GM19043 (cell line): ENCODE measurements around the gene MRRF.
"Not testable (repeated sequence)": the region's sequence is repeated elsewhere in the genome, so short reads cannot be mapped to it uniquely, and the experiment has no call there.

Experiments used
- ATAC-seq: cut with Tn5 transposase; IDR thresholded peaks from one replicate; pipeline ENCODE4 v1.9.1; 2021; ENCODE audit warnings: low read depth; ENCODE audit not compliant: unreplicated experiment

MRRF gene

DNA sequence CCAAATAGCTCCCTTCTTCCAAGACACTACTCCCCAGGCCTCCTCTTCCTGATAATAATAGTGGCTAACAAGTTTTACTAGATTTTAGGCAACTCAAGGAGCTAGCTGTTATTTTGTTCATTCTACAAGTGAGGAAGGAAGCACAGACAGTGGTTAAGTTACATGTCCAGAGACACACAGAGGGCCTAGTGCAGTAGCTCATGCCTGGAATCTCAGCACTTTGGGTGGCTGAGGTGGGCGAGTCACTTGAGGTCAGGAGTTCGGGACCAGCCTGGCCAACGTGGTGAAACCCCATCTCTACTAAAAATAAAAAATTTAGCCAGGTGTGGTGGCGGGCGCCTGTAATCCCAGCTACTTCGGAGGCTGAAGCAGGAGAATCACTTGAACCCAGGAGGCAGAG is 65.8 kb downstream of the MRRF start:
- ATAC-seq = not testable (repeated sequence)

DNA sequence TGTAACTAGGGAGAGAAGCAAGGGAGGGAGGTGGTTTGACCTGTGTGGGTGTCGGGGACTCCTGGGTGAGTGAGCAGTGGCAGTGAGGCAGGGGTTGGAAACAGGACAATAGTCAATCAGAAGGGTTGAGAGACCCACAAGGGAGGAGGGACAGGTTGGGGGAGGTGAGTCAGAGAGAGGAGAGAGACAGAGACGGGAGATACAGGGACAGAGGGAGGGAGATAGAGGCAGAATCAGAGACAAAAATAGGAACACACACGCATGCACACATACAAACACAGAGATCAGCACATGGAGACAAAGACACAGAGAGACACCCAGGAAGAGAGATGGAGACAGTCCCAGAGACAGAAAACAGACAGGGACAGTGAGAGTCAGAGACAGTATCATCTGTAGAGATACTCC is 66.8 kb downstream of the MRRF start:
- no peak for ATAC-seq

DNA sequence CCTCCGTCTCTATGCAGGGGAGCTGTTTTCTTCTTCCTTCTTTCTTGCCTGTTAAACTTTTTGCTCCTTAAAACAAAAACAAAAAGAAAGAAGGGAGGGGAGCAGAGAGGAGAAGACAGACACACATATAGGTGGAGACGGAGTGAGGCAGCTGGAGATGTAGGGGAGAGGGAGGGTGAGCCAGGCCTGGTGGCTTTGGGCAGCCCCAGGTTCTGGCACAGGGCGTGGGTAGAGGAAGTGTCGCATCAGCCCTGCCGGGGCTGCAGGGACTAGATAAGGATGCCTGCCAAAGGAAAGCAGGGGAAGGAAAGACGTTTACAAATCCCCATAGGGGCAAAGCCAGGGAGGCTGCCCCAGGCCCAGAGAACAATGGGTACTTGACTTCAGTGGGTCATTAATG is 67.4 kb downstream of the MRRF start:
- no peak for ATAC-seq

DNA sequence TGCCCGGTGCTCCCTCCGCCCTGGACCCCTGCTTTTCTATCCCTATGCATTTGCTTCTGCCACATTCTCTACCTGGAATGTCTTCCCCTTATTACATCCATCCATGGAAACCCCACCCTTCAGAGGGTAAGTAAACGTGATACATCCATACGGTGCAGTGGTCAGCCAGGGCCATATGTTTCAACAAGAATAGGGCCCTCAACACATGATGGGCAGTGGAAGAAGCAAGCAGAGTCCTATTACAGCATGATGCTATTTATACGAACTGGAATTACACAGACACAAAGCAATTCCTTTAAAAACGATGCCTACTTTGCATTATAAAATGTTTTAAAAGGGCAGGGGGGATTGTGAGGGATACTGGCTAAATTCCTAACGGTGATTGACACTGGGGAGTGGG is 68.0 kb downstream of the MRRF start:
- ATAC-seq = no peak

DNA sequence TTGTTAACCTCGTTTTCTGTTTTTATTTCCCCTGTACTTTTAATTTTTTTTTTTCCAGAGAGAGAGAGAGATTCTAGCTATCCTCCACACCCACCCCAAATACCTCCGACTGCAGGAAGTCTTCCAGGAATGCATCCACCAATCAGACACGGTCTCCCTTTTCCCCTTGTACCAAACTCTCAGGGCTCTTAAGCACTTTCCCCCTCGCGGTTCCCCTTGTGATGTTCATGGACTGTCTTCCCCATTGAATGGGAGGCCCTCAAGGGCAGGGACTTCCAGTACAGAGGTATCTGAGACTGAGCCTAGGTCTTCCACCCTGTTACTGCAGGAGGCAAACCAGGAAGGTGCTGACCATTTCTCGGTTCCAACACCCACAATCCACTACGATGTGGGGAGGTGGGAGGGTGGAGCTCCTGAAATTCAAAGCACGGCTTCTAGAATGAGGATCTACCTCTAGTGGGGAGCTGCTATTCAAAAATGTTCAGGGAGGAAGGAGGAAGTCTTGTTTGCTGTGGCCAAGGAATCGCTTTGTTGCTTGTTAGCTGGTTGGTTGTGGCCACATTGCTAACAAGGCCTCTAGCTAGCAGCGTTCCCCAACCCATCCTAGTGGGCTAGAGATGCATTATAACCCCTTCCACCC is 68.6 kb downstream of the MRRF start:
- no peak for ATAC-seq

DNA sequence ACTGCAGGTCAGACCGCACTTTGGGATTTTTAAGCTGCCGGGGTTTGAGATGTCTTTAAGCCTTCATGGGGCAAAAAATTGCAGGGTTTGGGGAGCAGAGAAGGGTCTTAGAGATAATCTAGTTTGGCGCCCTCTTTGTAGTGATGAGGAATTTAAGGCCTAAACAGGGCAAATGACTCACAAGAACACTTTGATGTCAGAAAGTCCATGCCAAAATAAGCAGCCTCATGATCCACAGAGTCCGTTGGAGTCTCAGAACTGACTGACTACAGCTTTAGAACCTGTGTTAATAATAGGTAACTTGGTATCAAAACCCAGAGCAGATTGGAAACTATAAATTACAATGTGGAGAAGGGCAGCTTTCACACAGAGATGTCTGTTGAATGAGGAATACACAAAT is 70.2 kb downstream of the MRRF start:
- no peak for ATAC-seq

DNA sequence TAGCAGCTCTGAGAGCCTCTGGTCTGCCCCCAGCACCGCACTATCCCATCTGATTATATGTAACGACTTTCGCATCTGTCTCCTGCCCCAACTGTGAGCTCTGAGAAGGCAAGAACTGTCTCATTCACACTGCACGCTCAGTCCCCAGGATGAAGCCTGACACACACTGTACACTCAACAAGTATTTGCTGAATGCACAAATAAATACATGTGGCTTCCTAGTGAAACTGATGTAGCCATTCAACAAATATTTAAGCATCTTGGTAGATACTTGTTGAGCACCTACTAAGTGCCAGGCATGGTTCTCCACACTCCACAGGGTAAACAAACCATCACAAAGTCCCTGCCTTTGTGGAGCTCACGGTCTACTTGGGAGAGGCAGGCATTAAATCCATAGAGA is 71.5 kb downstream of the MRRF start:
- ATAC-seq = no peak

DNA sequence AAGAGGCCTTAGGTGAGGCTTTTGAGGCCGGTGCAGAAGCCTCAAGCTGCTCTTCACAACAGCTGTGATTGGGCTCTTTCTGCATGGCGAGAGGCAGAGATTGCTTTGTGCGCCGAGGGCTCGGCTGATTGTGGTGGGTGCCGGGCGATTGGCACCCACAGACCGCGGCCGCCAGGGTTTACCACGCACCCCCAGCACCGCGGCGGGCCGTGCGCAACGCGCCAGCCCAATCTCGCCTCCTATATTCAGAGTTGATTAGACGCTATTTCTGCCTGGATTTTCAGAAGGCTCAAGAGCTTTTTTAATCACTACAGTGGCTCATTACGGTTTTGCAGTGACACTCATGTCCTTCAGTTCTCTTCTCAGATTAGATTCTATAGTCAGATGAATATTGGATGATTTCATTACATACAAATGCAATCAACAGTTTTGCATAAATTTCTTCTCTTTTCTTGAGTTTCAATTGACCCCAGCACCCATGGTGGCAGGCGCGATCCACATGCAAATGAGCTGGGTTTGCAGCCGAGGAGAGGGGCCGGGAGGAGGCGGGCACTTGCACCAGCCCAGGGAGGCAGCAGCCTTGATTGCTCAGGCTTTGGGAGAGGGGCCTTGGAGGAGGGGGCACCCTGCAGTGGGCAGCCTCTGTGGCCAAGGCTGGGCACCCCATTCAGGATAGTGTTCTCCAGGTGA is 72.3 kb downstream of the MRRF start:
- no peak for ATAC-seq

DNA sequence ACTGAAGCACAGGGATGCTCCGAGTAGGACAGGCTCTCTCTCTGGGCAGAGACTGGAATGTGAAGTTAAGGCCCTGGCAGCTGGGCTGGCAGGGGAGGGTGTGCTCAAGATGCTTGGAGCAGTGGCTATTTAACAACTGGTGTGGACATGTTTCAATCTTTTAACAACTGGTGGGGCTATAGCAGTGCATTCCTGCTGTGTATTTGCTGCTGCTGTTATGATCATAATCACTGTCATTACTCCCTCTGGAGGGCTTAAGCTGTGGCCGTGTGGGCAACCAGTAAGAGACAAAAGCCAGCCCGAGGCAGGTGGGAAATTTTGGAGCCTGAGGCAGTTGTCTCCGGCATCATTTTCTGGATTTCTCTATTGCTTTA is 72.9 kb downstream of the MRRF start:
- ATAC-seq = no peak

DNA sequence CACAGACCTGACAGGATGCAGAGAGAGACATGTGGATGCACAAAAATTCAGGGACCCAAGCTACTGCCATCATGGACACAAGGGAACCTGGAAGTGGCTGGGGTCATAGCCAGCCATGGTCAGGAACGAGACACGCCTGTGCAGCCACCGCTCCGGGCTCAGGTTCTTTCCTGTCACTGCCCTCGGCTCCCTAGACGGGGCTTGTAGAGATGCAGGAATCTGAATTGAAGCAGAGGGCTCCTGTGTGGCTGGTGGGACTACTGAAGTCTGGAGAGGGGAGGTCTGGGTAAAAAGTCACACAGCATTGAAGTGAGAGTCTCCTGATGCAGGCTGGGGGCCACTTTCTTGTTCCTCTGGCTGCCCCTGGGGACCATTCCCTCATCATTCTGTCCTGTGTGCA is 73.9 kb downstream of the MRRF start:
- ATAC-seq = no peak

DNA sequence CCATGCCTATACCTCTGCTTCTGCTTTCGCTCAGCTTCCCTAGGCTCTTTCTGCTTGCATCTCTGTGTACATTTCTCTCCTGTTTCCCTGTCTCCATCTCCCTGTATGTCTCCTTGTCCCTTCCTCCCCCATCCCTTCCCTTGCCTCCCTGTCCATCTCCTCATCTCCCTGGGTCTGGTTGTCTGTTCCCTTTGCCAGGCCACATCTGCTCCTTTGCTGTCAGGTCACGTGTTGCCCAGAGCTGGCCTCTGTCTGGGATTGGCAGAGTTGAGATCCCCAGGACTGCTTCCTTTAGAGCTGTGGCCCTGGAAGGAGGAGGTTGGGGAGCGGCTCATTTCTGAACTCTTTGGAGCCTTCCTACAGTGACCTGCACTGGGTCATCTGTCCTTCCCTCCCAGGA is 74.3 kb downstream of the MRRF start:
- ATAC-seq = no peak

DNA sequence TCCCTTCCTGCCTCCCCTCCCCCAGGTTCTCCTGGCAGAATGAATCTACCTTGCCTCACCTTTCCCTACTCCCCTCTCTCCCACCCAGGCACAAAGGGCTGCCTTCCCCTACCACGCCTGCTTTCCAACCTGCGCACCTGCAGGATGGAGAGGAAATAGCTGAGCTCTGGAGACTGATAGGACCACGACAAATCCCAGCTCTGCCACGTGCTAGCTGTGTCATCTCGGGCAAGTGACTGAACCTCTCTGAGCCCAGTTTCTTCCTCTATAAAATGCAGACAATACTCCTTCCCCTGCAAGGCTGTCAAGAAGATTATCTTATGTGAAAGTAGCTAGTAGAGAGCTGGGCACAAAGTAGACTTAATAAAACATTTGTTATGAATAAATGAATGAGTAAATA is 74.9 kb downstream of the MRRF start:
- no peak for ATAC-seq

DNA sequence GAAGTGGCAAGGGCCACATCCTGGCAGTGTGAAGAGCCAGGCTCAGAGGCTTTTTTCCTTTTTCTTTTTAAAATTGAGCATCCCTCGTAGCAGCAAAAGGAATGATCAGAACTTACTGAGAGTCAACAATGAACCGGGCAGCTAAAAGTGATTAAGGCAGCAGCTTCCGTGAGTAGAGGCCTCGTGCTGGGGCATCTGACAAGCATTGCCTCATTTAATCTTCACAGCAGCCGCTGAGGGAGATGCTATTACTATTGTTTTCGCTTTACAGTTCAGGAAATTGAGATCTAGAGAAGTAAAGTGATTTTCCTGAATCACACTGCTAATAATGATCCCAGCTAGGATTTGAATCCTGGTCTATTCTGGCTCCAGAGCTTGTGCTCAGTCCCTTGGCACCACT is 75.5 kb downstream of the MRRF start:
- ATAC-seq = no peak

DNA sequence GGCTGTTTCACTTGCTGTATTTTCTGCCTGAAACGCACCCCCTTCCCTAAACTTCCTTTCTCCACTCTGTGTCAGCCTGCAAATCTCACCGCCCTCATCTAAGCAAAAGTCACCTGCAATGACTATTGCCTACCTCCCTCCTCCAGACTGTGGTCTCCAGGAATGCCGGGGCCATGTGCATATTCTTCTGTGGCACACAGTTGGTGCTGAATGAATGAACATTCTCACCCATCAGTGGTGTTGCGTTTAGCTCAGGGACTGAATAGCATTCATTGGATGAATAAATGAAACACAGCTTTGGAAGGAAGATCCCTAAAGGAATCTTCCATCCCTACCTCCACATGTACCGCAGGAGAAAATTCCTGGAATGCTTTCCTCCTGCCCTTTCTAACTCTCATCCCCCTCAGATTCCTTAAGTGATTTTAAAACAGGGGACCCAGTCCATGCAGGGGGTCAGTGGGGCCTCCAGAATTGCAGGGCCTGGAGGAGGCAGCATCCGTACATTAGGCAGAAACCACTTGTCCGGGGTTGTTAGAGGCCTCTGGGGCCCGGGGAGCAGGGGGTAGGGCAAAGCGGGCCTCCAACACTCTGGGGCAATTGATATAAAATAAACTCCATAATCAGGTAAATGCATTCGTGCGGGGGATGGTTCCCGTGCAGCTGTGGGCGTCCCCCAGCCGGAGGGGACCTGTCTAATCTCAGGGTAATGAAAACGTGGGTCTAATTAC is 77.8 kb downstream of the MRRF start:
- ATAC-seq = no peak

DNA sequence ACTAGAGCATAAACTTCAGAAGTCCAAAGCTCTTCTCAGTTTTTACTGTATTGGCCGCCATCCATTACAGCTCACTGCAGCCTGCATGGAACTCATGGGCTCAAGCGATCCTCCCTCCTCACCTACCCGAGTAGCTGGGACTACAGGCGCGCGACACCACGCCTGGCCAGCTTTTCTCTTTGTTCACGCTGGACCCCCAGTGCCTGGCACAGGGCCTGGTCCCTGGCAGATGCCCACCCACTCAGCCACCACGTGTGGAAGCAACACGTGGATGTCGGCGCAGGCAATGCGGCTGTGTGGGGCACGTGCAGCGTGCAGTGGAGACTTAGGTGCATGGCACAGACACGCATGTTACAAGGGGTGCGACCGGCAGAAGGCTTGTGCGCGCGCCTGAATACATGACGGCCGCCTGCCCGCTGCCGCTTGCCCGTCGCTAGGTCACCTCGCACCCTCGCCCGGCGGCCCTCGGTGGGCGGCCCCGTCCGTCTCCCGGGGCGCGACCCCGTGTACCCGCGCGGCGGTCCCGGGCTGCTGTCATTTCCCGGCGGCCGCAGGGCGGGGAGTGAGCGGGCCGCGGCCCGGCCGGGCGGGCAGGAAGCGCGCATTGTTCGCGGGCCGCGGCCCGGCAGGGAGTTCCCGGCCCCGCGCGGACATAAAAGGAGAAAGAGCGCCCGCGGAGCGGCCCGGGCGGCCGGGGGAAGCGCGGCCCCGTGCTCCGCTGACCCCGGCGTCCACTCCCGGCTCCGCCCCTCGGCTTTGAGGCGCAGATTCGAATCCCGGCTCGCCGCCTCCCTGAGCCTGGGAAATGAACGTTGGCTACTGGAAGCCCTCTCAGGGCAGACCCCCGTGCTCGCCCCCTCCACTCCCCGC is 82.0 kb downstream of the MRRF start:
- ATAC-seq = no peak

DNA sequence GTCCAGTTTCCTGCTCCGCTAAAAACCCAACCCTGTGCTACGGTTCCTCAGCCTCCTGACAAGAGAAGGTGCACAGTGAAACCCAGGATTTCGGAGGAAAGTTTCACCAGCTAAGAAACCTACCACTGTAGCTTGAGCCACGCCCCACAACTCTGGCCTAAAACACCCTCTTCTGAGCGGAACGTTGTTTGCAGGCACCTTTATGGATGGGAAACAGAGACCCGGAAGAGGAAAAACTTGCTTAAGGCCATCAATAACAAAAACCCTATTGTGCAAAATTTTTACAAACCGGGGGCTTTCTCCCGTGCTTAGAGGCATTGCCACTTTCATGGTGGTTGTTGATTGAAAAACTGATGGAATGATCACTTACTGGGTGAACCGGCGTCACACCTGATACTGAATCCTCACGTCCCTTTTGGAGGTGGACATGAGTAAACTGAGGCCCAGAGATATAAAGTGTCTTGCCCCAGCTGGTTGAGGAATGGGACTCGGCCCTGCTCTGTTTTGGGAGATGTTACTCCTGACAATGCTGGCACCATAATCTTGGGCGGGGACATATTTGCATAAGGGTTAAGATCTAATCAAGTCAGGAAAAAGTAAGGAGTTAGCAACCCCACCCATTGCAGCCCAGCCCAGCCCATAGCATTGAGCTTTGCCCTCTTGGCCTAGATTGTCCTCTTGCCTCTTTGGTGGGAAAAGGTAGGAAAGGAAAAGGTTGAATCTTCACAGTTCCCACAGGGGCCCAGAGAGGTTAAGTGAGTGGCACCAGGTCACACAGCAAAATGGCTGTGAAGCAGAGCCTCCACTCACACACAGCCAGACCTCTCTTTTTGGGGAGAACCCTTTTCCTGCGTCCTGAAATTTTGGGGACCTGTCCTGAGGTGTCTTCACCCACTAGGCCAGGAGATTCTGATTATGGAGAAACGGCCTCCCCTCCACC is 82.9 kb downstream of the MRRF start:
- ATAC-seq = no peak

DNA sequence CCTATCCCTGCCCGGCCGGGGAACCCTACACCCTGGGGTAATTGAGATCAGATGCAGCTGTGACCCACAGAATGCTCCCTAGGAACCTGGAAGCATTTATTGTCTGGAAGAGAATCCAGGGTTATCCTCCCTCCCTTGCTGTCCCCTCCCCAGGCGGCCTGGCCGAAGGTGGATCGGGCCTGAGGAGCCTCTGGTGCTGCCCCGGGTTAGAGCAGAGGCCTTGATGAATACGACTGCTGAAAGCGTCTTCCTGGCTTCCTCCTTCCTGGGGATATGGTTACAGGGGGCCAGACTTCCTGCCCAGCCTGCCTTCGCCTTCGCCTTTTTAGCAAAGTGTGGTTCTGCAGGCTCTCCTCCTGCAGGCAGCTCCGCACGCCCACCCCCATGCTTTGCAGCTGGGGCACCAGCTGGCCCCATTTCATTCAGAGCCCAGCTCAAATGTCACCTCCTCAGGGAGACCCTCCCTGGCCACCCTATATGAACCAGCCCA is 83.7 kb downstream of the MRRF start:
- ATAC-seq = no peak

DNA sequence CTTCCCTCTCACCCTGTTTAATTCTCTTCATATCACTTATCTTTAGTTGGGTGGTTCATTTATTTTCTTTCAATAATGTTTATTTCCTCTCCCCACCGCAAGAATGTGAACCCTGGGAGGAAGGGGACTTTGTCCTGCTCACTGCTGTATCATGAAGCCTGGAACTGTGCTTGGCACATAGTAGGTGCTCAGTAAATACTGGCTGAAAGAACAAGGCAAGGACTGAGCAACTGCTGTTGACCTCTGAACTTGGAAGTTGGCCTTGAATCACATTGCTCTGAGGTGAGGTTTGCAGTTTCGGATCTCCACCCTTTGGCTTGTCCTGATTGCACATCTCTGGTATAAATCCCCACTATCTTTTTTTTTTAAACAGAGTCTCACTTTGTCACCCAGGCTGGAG is 84.1 kb downstream of the MRRF start:
- no peak for ATAC-seq

DNA sequence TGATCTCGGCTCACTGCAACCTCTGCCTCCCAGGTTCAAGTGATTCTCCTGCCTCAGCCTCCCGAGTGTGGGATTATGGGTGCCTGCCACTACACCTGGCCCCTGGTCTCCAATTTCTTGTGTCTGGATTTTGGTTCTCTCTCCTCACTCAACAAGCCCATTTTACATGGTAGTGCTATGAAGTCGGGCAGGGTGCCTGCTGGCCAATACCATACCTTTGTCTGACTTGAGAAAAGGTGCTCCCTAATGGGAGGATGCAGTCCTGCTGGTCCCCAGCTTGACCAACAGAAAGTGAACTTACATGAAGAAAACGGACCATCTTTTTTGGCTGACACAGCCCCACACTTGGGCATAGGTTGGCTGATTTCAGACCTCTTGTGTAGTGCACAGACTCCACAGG is 84.5 kb downstream of the MRRF start:
- ATAC-seq = no peak
